Measurements from ENCODE around the gene EYA4. TPM values are rescaled to one million over a fixed set of nuclear protein-coding genes. Genes with fewer than 3 reads are reported as not detected.

Gene EYA4
- total RNA-seq, 2 experiments from 2014 or later, result not detected

DNA sequence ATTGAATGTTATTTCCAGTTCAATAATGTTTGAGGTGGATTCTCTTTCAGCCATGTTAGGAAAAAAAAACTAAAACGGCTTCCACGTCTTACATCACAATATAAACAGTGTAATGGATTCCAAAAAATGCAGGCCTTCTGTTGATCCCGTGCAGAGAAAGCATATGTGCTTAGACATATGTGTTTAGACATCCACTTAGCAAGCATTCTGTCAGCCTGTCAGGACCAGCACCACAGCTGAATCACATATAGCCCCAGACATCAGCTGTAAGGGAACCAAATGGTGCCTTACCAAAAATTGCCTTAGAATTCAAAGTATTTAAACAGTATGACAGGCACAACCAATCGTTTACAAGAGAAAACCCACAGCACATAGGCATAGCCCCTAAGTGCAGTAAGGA, 304.9 kb downstream of the EYA4 start:
- BruUV-seq (replicated peaks), result no TSS peak
- H2AFZ ChIP-seq (ENCODE audit: low read length), result no peak overlapping the region
- H3K27ac ChIP-seq (ENCODE audit: low read depth, low read length, poor library complexity, severe bottlenecking), result no peak overlapping the region
- TF ChIP-seq, protein P1, sequence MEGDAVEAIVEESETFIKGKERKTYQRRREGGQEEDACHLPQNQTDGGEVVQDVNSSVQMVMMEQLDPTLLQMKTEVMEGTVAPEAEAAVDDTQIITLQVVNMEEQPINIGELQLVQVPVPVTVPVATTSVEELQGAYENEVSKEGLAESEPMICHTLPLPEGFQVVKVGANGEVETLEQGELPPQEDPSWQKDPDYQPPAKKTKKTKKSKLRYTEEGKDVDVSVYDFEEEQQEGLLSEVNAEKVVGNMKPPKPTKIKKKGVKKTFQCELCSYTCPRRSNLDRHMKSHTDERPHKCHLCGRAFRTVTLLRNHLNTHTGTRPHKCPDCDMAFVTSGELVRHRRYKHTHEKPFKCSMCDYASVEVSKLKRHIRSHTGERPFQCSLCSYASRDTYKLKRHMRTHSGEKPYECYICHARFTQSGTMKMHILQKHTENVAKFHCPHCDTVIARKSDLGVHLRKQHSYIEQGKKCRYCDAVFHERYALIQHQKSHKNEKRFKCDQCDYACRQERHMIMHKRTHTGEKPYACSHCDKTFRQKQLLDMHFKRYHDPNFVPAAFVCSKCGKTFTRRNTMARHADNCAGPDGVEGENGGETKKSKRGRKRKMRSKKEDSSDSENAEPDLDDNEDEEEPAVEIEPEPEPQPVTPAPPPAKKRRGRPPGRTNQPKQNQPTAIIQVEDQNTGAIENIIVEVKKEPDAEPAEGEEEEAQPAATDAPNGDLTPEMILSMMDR (conservative IDR thresholded peaks at IDR 0.05; ENCODE audit: low read length), result no peak
- TF ChIP-seq EZH2phosphoT487 (IDR thresholded peaks at IDR 0.05; ENCODE audit: borderline replicate concordance, low read depth, low read length), result no peak
- no peaks in the 10 kb centered on the region for H3K4me1 ChIP-seq (ENCODE audit: insufficient read depth, low read length, poor library complexity, severe bottlenecking)
- no peaks in the 10 kb centered on the region for H3K79me2 ChIP-seq (ENCODE audit: insufficient read depth, low read depth, low read length)
- no peak overlapping the region for H3K4me2 ChIP-seq (ENCODE audit: low read length)
- no peak for DNase-seq (ENCODE audit: low spot score)
- intact Hi-C loops (cut with micrococcal nuclease; ENCODE audit: unreplicated experiment), result no loop called here
- no peaks in the 10 kb centered on the region for H3K9me3 ChIP-seq (ENCODE audit: low read length)
- POLR2A ChIA-PET, result no interaction called here
- no peaks in the 10 kb centered on the region for H4K20me1 ChIP-seq (ENCODE audit: insufficient read depth, low read length)
- CTCF ChIA-PET (ENCODE audit: unreplicated experiment), result no interaction called here
- no peaks in the 10 kb centered on the region for H3K36me3 ChIP-seq (ENCODE audit: insufficient read depth, low read length)
- H3K9me2 ChIP-seq (ENCODE audit: insufficient read depth, low read length), result no peaks in the 10 kb centered on the region
- H3K4me3 ChIP-seq (ENCODE audit: low read depth, low read length, poor library complexity, severe bottlenecking), result no peak overlapping the region

DNA sequence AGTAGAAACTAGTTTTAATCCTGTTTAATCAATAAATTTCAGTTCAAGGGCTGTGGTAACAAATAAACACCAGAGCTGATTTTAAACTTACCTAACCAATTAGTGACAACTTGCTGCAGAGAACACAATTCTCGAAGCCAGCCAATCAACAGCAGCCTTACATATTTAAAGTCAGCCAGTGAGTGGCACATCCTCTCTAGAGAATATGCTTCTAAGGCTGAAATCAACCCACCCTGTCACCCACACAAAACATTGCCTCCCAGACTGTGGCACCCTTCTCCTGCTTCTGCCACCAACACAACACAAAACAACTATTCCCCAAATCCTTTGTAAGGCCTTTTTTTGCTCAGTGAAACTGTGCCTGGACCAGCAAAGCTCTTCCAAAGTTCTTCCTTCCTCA, 306.0 kb downstream of the EYA4 start:
- no peak overlapping the region for H2AFZ ChIP-seq (ENCODE audit: low read length)
- no peaks in the 10 kb centered on the region for H3K79me2 ChIP-seq (ENCODE audit: insufficient read depth, low read depth, low read length)
- no peaks in the 10 kb centered on the region for H3K9me3 ChIP-seq (ENCODE audit: low read length)
- no peak for DNase-seq (ENCODE audit: low spot score)
- intact Hi-C loops (cut with micrococcal nuclease; ENCODE audit: unreplicated experiment), result no loop called here
- no peak for TF ChIP-seq EZH2phosphoT487 (IDR thresholded peaks at IDR 0.05; ENCODE audit: borderline replicate concordance, low read depth, low read length)
- TF ChIP-seq, protein P1 (conservative IDR thresholded peaks at IDR 0.05; ENCODE audit: low read length), result no peak
- no TSS peak for BruUV-seq (replicated peaks)
- H3K27ac ChIP-seq (ENCODE audit: low read depth, low read length, poor library complexity, severe bottlenecking), result no peak overlapping the region
- H3K4me1 ChIP-seq (ENCODE audit: insufficient read depth, low read length, poor library complexity, severe bottlenecking), result no peaks in the 10 kb centered on the region
- H3K4me3 ChIP-seq (ENCODE audit: low read depth, low read length, poor library complexity, severe bottlenecking), result no peak overlapping the region
- H3K36me3 ChIP-seq (ENCODE audit: insufficient read depth, low read length), result no peaks in the 10 kb centered on the region
- H3K9me2 ChIP-seq (ENCODE audit: insufficient read depth, low read length), result no peaks in the 10 kb centered on the region
- ChIA-PET POLR2A (no interaction called here), CTCF (ENCODE audit: unreplicated experiment) (no interaction called here)
- H3K4me2 ChIP-seq (ENCODE audit: low read length), result no peak overlapping the region
- no peaks in the 10 kb centered on the region for H4K20me1 ChIP-seq (ENCODE audit: insufficient read depth, low read length)

DNA sequence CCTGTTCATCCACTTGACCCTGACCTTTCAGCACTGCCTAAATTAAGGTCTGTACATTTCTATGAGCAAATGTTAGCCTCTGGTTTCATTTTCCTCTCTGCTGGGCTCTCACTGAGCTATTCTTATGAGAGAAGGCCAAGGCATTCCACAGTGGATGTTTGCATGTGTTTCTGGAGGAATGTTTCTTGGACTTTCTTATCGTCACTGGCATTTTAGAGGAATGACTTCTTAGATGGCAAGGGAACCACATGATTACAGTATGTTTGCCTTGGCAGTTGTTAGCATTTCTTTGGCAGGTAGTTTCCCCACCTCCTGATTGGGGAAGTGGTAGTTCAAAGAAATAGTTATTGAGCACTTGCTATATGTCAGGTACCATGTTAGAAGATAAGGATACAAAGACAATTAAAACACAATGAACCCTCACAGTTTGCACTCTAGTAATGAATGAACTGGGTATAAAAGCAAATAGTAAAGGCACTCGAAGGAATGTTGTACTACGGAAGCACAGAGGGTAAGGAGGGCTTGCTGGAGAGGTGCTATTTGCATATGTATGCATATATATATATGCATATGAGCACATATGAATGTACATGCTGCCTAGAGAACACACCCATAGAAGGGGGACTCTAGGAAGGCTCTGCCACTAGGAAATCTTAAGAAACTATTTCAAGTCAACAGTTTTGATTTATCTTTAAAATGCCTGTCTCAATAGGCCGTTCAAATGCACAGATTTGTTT, 307.4 kb downstream of the EYA4 start:
- no peaks in the 10 kb centered on the region for H3K4me1 ChIP-seq (ENCODE audit: insufficient read depth, low read length, poor library complexity, severe bottlenecking)
- H3K27ac ChIP-seq (ENCODE audit: low read depth, low read length, poor library complexity, severe bottlenecking), result no peak overlapping the region
- no peaks in the 10 kb centered on the region for H3K36me3 ChIP-seq (ENCODE audit: insufficient read depth, low read length)
- H3K9me3 ChIP-seq (ENCODE audit: low read length), result no peaks in the 10 kb centered on the region
- no peak for TF ChIP-seq EZH2phosphoT487 (IDR thresholded peaks at IDR 0.05; ENCODE audit: borderline replicate concordance, low read depth, low read length)
- TF ChIP-seq, protein P1 (conservative IDR thresholded peaks at IDR 0.05; ENCODE audit: low read length), result no peak
- no peak overlapping the region for H3K4me3 ChIP-seq (ENCODE audit: low read depth, low read length, poor library complexity, severe bottlenecking)
- CTCF ChIA-PET (ENCODE audit: unreplicated experiment), result no interaction called here
- BruUV-seq (replicated peaks), result no TSS peak
- no peak overlapping the region for H3K4me2 ChIP-seq (ENCODE audit: low read length)
- POLR2A ChIA-PET, result no interaction called here
- H3K79me2 ChIP-seq (ENCODE audit: insufficient read depth, low read depth, low read length), result no peaks in the 10 kb centered on the region
- DNase-seq (ENCODE audit: low spot score), result no peak
- no peaks in the 10 kb centered on the region for H3K9me2 ChIP-seq (ENCODE audit: insufficient read depth, low read length)
- intact Hi-C loops (cut with micrococcal nuclease; ENCODE audit: unreplicated experiment), result no loop called here
- H2AFZ ChIP-seq (ENCODE audit: low read length), result no peak overlapping the region
- H4K20me1 ChIP-seq (ENCODE audit: insufficient read depth, low read length), result no peaks in the 10 kb centered on the region

Data from OCI-LY7 (cell line).